H1 (cell line): Measurements from ENCODE around the gene MYOZ2. TPM values are rescaled to one million over a fixed set of nuclear protein-coding genes. Genes with fewer than 3 reads are reported as not detected.

ENCODE experiments used
- EP300 ChIP-seq, 2 experiments: IDR thresholded peaks; 1 replicate in 1 of 2; 2 replicates in 1 of 2; pipeline ENCODE4 v1.6.1; 2011 to 2012; ENCODE audit warnings: low read depth in 2 of 2, low read length in 2 of 2, mild to moderate bottlenecking in 2 of 2, borderline replicate concordance in 1 of 2, inconsistent platforms in 1 of 2, moderate library complexity in 1 of 2
- HDAC2 ChIP-seq, 2 experiments: fragments of 300-600 bp in 1 of 2; sonication (generic) in 1 of 2; IDR thresholded peaks; 2 replicates each; pipeline ENCODE4 v1.6.1; 2011 to 2012; ENCODE audit warnings: low read depth in 2 of 2, low read length in 2 of 2, mild to moderate bottlenecking in 2 of 2, moderate library complexity in 2 of 2, borderline replicate concordance in 1 of 2, inconsistent platforms in 1 of 2
- JUN ChIP-seq: IDR thresholded peaks from 2 replicates; pipeline ENCODE4 v1.6.1; 2011; ENCODE audit warnings: low read depth, mild to moderate bottlenecking, improper control_type of control experiment, low read length
- SIN3A ChIP-seq, 2 experiments: IDR thresholded peaks in 1 of 2; conservative IDR thresholded peaks in 1 of 2; 2 replicates each; pipeline ENCODE4 v1.6.1; 2011 to 2012; ENCODE audit warnings: low read length in 2 of 2, improper control_type of control experiment in 1 of 2, low read depth in 1 of 2, mild to moderate bottlenecking in 1 of 2
- polyA plus RNA-seq, 7 experiments: library from polyadenylated mRNA; depleted of rRNA in 3 of 7; stranded (reverse) in 5 of 7; unstranded in 2 of 7; fragments of >200 nt in 5 of 7; fragments of 200-250 nt in 2 of 7; gene quantifications; 1 replicate in 5 of 7; 2 replicates in 1 of 7; 4 replicates in 1 of 7; pipeline versions ENCODE4 v1.2.1 to v1.2.3, GENCODE V29; 2011 to 2013; ENCODE audit warnings: missing spikeins in 2 of 7, mixed read lengths in 2 of 7
- total RNA-seq: library from RNA; stranded (reverse); fragmentation: NEBNext Ultra II Directional; extraction: Animal tissue kit (Norgen Biotek cat#: 25700); gene quantifications from 2 replicates; pipeline ENCODE4 v1.2.1, GENCODE V29; 2021

Gene MYOZ2
- total and polyA plus RNA-seq, 2 of the 8 experiments (the other 6 are each of a cell fraction or from before 2014, with no cell fraction given) = not detected

- TF ChIP-seq JUN (no peak), EP300 (IDR thresholded peaks at IDR 0.05; ENCODE audit: borderline replicate concordance in 1 of 2, low read depth in 2 of 2, low read length in 2 of 2) (no peak), HDAC2 (IDR thresholded peaks at IDR 0.05; ENCODE audit: borderline replicate concordance in 1 of 2, low read depth in 2 of 2, low read length in 2 of 2) (no peak), SIN3A (conservative IDR thresholded peaks at IDR 0.05 in 1 of 2, IDR thresholded peaks at IDR 0.05 in 1 of 2; ENCODE audit: low read depth in 1 of 2, low read length in 2 of 2) (no peak)
These were observed at the start of gene MYOZ2 (continued) for GRCh38 chr4:119135721-119136121.
